ENCODE data around the gene UGT1A6. TPM values are rescaled to one million over a fixed set of nuclear protein-coding genes. Genes with fewer than 3 reads are reported as not detected.

Gene UGT1A6
- total and polyA plus RNA-seq, 2 experiments from 2014 or later, result not detected

- H3K9me3 ChIP-seq (ENCODE audit: low read depth), result no peaks in the 10 kb centered on the region
Measured at GRCh38 chr2:233807215-233807865, 114.7 kb downstream of the UGT1A6 start.

GRCh38 chr2:233807966-233808935 is 115.6 kb downstream of the UGT1A6 start:
- DNase-seq (ENCODE audit: low read depth in 1 of 2, low spot score in 1 of 2), result no peak

More at GRCh38 chr2:233807215-233807865, 114.7 kb downstream of the UGT1A6 start:
- H3K27me3 ChIP-seq, result no peaks in the 10 kb centered on the region
- no peaks in the 10 kb centered on the region for H3K4me1 ChIP-seq (ENCODE audit: low read depth)
- no peak for TF ChIP-seq CTCF (IDR thresholded peaks at IDR 0.05; ENCODE audit: low read depth, low read length)
- no peak overlapping the region for H3K4me3 ChIP-seq
- H3K36me3 ChIP-seq, result no peaks in the 10 kb centered on the region
- no peak for DNase-seq (ENCODE audit: low read depth in 1 of 2, low spot score in 1 of 2)
- no peak overlapping the region for H3K27ac ChIP-seq

GRCh38 chr2:233810385-233810784 is 117.7 kb downstream of the UGT1A6 start:
- Histone ChIP-seq H3K9me3 (ENCODE audit: low read depth) (no peaks in the 10 kb centered on the region), H3K27ac (no peak overlapping the region), H3K4me1 (ENCODE audit: low read depth) (no peaks in the 10 kb centered on the region), H3K36me3 (no peaks in the 10 kb centered on the region), H3K27me3 (no peaks in the 10 kb centered on the region), H3K4me3 (no peak overlapping the region)
- TF ChIP-seq CTCF (IDR thresholded peaks at IDR 0.05; ENCODE audit: low read depth, low read length), result no peak
- no peak for DNase-seq (ENCODE audit: low read depth in 1 of 2, low spot score in 1 of 2)

More at GRCh38 chr2:233807966-233808935, 115.6 kb downstream of the UGT1A6 start:
- Histone ChIP-seq H3K27ac (no peak overlapping the region), H3K27me3 (no peaks in the 10 kb centered on the region), H3K9me3 (ENCODE audit: low read depth) (no peaks in the 10 kb centered on the region), H3K4me3 (no peak overlapping the region), H3K36me3 (no peaks in the 10 kb centered on the region), H3K4me1 (ENCODE audit: low read depth) (no peaks in the 10 kb centered on the region)
- no peak for TF ChIP-seq CTCF (IDR thresholded peaks at IDR 0.05; ENCODE audit: low read depth, low read length)

- no peak for TF ChIP-seq CTCF (IDR thresholded peaks at IDR 0.05; ENCODE audit: low read depth, low read length)
- no peak for DNase-seq (ENCODE audit: low read depth in 1 of 2, low spot score in 1 of 2)
- no peaks in the 10 kb centered on the region for H3K9me3 ChIP-seq (ENCODE audit: low read depth)
- no peaks in the 10 kb centered on the region for H3K27me3 ChIP-seq
- no peak overlapping the region for H3K4me3 ChIP-seq
- H3K4me1 ChIP-seq (ENCODE audit: low read depth), result no peaks in the 10 kb centered on the region
- H3K36me3 ChIP-seq, result no peaks in the 10 kb centered on the region
- no peak overlapping the region for H3K27ac ChIP-seq
Measured at GRCh38 chr2:233811087-233811486, 118.4 kb downstream of the UGT1A6 start.

GRCh38 chr2:233811732-233812131 is 119.0 kb downstream of the UGT1A6 start:
- Histone ChIP-seq H3K27ac (no peak overlapping the region), H3K27me3 (no peaks in the 10 kb centered on the region), H3K36me3 (no peaks in the 10 kb centered on the region), H3K4me3 (no peak overlapping the region), H3K9me3 (ENCODE audit: low read depth) (no peaks in the 10 kb centered on the region), H3K4me1 (ENCODE audit: low read depth) (no peaks in the 10 kb centered on the region)
- TF ChIP-seq CTCF (IDR thresholded peaks at IDR 0.05; ENCODE audit: low read depth, low read length), result no peak
- no peak for DNase-seq (ENCODE audit: low read depth in 1 of 2, low spot score in 1 of 2)
